Osteoblast (primary cell): ENCODE measurements around the gene EFNB2. TPM values are rescaled to one million over a fixed set of nuclear protein-coding genes. Genes with fewer than 3 reads are reported as not detected.

Experiments
- DNase-seq: peaks from one replicate; pipeline ENCODE4 v3.0.0; 2011; ENCODE audit warnings: low spot score, mixed read lengths; ENCODE audit not compliant: insufficient read length; ENCODE audit errors: missing footprints
- H2AFZ ChIP-seq: 2 replicates; pipeline ENCODE4 v1.6.0; 2011; ENCODE audit warnings: mild to moderate bottlenecking, low read length
- H3K27ac ChIP-seq: 2 replicates; pipeline ENCODE4 v1.5.1; 2011; ENCODE audit warnings: mild to moderate bottlenecking, low read depth, low read length, moderate library complexity
- H3K27me3 ChIP-seq: 2 replicates; pipeline ENCODE4 v1.6.0; 2012; ENCODE audit warnings: mild to moderate bottlenecking, control low read depth, inconsistent platforms, low read length, moderate library complexity; ENCODE audit not compliant: insufficient read depth
- H3K36me3 ChIP-seq: 2 replicates; pipeline ENCODE4 v1.5.1; 2011; ENCODE audit warnings: mild to moderate bottlenecking, low read length, control low read depth, moderate library complexity; ENCODE audit not compliant: insufficient read depth
- H3K4me1 ChIP-seq: 2 replicates; pipeline ENCODE4 v1.5.1; 2011; ENCODE audit warnings: mild to moderate bottlenecking, low read length, control low read depth, moderate library complexity; ENCODE audit not compliant: insufficient read depth
- H3K4me2 ChIP-seq: 2 replicates; pipeline ENCODE4 v1.6.0; 2011; ENCODE audit warnings: mild to moderate bottlenecking, low read length; ENCODE audit not compliant: insufficient read depth
- H3K4me3 ChIP-seq: fragments of 200-600 bp; sonication (generic); 3 replicates; pipeline ENCODE4 v1.5.1; 2012; ENCODE audit warnings: mild to moderate bottlenecking, low read length, inconsistent platforms; ENCODE audit not compliant: insufficient read depth
- H3K79me2 ChIP-seq: 2 replicates; pipeline ENCODE4 v1.6.0; 2012; ENCODE audit warnings: mild to moderate bottlenecking, low read length, control low read depth, inconsistent platforms; ENCODE audit not compliant: insufficient read depth
- H3K9me3 ChIP-seq: 2 replicates; pipeline ENCODE4 v1.5.1; 2011; ENCODE audit warnings: low read depth, low read length, control low read depth
- H4K20me1 ChIP-seq: 2 replicates; pipeline ENCODE4 v1.6.0; 2012; ENCODE audit warnings: mild to moderate bottlenecking, low read length, control low read depth; ENCODE audit not compliant: insufficient read depth
- total RNA-seq: library from RNA; depleted of rRNA; stranded (reverse); fragments of >200 nt; gene quantifications from 2 replicates; pipeline ENCODE4 v1.2.3, GENCODE V29; 2012
- TF ChIP-seq, protein P1 (sequence below): IDR thresholded peaks from 2 replicates; pipeline ENCODE4 v1.5.1; 2011; ENCODE audit warnings: mild to moderate bottlenecking, low read depth, low read length, moderate library complexity; ENCODE audit errors: extremely low read depth

EFNB2 gene
- total RNA-seq, 1 donor = 17.0 TPM

DNA sequence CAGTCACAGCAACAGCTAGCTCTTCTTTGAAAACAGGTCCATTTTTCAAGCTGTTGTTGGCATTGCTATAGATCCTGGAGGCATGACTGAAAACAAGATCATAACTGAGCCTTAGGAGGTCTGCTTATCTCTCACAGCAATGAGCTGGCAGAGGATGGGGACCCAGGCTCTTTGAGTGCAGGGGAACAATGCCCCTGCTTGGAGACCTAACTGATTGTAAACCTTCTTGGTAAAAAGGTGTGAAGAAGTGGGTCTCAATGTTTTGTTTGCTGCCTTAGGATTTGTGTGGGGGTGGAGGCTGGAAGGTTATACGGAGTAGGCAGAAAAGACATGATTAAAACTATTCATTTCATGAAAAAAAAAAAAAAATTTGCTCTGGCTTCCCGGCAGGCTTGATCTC is 94.6 kb downstream of the EFNB2 start:
- H3K4me3 ChIP-seq = no peak overlapping the region
- H3K79me2 ChIP-seq = no peaks in the 10 kb centered on the region
- no peaks in the 10 kb centered on the region for H3K27me3 ChIP-seq
- H3K27ac ChIP-seq = no peak overlapping the region
- no peaks in the 10 kb centered on the region for H3K36me3 ChIP-seq
- no peaks in the 10 kb centered on the region for H3K9me3 ChIP-seq
- no peak overlapping the region for H2AFZ ChIP-seq
- H3K4me2 ChIP-seq = no peak overlapping the region
- no peaks in the 10 kb centered on the region for H4K20me1 ChIP-seq
- DNase-seq = no peak
- H3K4me1 ChIP-seq = no peaks in the 10 kb centered on the region
- TF ChIP-seq, protein P1, sequence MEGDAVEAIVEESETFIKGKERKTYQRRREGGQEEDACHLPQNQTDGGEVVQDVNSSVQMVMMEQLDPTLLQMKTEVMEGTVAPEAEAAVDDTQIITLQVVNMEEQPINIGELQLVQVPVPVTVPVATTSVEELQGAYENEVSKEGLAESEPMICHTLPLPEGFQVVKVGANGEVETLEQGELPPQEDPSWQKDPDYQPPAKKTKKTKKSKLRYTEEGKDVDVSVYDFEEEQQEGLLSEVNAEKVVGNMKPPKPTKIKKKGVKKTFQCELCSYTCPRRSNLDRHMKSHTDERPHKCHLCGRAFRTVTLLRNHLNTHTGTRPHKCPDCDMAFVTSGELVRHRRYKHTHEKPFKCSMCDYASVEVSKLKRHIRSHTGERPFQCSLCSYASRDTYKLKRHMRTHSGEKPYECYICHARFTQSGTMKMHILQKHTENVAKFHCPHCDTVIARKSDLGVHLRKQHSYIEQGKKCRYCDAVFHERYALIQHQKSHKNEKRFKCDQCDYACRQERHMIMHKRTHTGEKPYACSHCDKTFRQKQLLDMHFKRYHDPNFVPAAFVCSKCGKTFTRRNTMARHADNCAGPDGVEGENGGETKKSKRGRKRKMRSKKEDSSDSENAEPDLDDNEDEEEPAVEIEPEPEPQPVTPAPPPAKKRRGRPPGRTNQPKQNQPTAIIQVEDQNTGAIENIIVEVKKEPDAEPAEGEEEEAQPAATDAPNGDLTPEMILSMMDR = no peak

Other genes with a start within 250 kb of the EFNB2 start
- gene ARGLU1, start 32.5 kb upstream of the EFNB2 start, total RNA-seq = 42.0 and 51.0 TPM in 2 replicates